Mesothelial cell of epicardium (in vitro differentiated cells): ENCODE results near the gene CDH4. TPM values are rescaled to one million over a fixed set of nuclear protein-coding genes. Genes with fewer than 3 reads are reported as not detected.

Source experiments
- DNase-seq, 2 experiments: peaks; one replicate each; pipeline ENCODE4 v3.0.0; 2021; ENCODE audit warnings: low spot score in 2 of 2; ENCODE audit not compliant: unreplicated experiment in 2 of 2
- H3K27ac Mint-ChIP-seq: 2 replicates; pipeline ENCODE4 v1.8.0; 2021; ENCODE audit warnings: mixed read lengths
- H3K27me3 Mint-ChIP-seq: 2 replicates; pipeline ENCODE4 v1.8.0; 2021; ENCODE audit warnings: low read depth, mixed read lengths
- H3K36me3 Mint-ChIP-seq: 2 replicates; pipeline ENCODE4 v1.8.0; 2021; ENCODE audit warnings: mixed read lengths
- H3K4me1 Mint-ChIP-seq: 2 replicates; pipeline ENCODE4 v1.8.0; 2021; ENCODE audit warnings: mixed read lengths
- H3K4me3 Mint-ChIP-seq: 2 replicates; pipeline ENCODE4 v1.8.0; 2021; ENCODE audit warnings: mild to moderate bottlenecking, moderate library complexity, mixed read lengths
- H3K9me3 Mint-ChIP-seq: 2 replicates; pipeline ENCODE4 v1.8.0; 2021; ENCODE audit warnings: mixed read lengths
- total RNA-seq: library from RNA; stranded (reverse); gene quantifications from 3 replicates; pipeline ENCODE4 v1.2.1, GENCODE V29; 2021
- TF ChIP-seq, protein P1 (sequence below): fragments of 200-600 bp; sonication (generic); IDR thresholded peaks from one replicate; pipeline ENCODE4 v1.5.0; 2021; ENCODE audit warnings: antibody characterized with exemption; ENCODE audit not compliant: unreplicated experiment

CDH4 gene
- total RNA-seq, 1 donor from 2014 or later = 1.1 TPM

- Mint-ChIP-seq H3K27ac (no peak overlapping the region), H3K9me3 (no peaks in the 10 kb centered on the region), H3K27me3 (peaks cover 33% of the 10 kb centered on the region), H3K36me3 (no peaks in the 10 kb centered on the region), H3K4me1 (no peaks in the 10 kb centered on the region), H3K4me3 (no peak overlapping the region)
- TF ChIP-seq, protein P1, sequence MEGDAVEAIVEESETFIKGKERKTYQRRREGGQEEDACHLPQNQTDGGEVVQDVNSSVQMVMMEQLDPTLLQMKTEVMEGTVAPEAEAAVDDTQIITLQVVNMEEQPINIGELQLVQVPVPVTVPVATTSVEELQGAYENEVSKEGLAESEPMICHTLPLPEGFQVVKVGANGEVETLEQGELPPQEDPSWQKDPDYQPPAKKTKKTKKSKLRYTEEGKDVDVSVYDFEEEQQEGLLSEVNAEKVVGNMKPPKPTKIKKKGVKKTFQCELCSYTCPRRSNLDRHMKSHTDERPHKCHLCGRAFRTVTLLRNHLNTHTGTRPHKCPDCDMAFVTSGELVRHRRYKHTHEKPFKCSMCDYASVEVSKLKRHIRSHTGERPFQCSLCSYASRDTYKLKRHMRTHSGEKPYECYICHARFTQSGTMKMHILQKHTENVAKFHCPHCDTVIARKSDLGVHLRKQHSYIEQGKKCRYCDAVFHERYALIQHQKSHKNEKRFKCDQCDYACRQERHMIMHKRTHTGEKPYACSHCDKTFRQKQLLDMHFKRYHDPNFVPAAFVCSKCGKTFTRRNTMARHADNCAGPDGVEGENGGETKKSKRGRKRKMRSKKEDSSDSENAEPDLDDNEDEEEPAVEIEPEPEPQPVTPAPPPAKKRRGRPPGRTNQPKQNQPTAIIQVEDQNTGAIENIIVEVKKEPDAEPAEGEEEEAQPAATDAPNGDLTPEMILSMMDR = no peak
- no peak for DNase-seq
These were observed 630.9 kb downstream of the CDH4 start for GRCh38 chr20:61882716-61883615.

DNA sequence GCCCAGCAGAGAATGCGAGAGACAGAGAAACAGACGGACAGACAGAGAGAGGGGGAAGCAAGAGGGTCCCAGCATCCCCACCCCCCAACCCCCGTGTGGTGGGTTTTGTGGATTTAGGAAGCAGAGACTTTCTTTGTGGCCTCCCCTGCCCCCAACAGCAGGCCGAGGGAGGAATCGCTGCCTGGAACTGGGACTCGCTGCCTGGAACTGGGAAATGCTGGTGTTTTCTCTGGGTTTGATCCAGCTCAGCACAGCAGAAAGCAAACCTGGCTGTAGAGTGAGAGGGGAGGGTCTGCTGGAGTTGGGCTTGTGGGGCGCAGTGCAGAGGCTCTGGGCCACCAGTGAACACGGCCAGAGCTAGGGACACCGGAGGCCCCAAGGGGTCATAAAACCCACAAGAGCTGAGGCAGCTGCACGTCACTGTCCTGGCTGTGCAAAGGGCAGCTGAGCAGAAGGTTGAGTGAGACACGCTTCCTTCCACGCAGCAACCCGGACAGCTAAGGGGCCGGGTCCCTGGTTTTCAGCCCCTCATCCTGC lies 631.9 kb downstream of the CDH4 start:
- TF ChIP-seq, protein P1 = no peak
- Mint-ChIP-seq H3K27ac (no peak overlapping the region), H3K9me3 (no peaks in the 10 kb centered on the region), H3K4me3 (no peak overlapping the region), H3K27me3 (peaks cover 33% of the 10 kb centered on the region), H3K36me3 (no peaks in the 10 kb centered on the region), H3K4me1 (no peaks in the 10 kb centered on the region)
- DNase-seq = no peak

DNA sequence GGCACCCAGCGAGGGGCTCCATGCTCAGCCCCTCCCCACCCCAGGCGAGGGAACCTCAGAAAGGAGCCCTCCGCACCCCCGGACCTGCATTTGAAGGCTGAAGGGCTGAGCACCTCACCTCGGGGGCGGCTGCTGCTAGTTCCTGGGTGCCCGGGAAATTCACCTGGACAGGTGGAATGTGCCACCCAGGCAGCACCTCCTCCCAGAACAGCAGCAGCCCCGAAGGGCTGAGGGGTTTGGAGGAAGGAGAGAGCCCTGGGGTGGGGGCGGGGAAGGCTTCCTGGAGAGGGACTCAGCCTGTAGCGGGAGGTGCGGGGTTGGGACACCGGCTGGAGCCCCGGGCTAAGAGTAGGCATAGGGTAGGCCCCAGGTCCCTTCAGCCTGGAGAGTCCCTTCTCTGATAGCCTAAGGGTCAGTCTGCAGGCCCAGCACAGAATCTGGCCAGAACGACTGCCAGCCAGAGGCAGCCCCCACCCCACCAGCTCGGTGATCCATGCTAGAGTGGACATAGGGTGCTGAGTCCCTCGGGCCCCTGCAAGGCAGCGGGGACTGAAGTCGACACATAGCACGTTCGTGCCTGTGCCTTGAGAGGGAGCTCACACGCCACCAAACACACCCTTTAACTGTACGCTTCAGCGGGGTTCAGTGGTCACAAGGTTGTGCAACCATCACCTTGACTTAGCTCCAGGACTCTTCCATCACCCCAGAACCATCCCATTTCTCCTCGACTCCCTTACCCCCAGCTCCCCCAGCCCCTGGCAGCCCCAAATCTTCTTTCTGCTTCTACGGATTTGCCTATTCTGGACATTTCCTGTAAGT lies 632.7 kb downstream of the CDH4 start:
- TF ChIP-seq, protein P1 = no peak
- Mint-ChIP-seq H3K36me3 (no peaks in the 10 kb centered on the region), H3K4me3 (no peak overlapping the region), H3K27ac (no peak overlapping the region), H3K4me1 (no peaks in the 10 kb centered on the region), H3K27me3 (peaks cover 30% of the 10 kb centered on the region), H3K9me3 (peaks cover 7% of the 10 kb centered on the region)
- no peak for DNase-seq

DNA sequence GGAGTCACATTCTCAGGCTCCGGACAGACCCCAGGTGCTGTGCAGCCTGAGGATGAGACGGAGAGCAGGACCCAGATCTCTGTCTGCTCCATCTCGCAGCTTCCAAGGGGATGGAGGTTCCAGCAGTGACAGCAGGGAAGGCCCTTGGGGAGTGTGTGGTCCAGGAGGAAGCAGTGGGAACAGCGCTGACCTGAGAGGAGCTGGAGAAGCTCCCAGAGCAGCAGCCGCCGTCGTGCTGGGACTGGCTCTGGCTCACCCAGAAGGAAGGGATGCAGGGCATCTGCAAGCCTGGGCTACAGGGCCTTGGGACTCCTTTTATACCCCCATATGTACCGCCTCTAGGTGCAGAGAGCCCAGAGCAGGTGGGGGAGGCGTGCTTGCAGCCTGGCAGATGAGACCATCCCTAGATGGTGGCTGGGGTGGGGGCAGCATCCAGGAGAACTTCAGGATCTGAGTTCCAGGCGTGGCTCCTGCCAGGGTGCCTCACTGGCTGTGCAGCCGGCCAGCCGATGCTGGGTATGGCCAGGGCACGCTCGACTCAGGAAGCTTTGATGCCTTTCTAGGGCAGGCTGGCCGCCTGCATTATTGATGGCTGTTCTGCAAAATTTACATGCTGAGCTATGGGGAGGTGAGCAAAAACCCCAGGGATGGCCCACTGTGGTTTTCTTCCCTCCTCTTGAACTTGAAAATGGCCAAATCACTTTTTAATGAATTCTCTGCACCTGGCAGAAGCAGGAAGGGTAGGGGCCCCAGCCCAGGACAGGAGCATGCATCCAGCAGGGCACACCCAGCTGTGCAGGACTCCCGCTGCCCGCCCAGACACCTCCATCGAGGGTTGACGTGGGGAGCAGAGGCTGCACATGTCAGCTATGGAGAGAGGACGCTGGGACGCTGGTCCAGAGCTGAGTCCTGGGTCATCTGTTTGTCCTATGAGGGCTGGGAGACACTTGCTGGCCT lies 634.0 kb downstream of the CDH4 start:
- Mint-ChIP-seq H3K27me3 (peaks cover 32% of the 10 kb centered on the region), H3K36me3 (no peaks in the 10 kb centered on the region), H3K4me3 (no peak overlapping the region), H3K4me1 (no peaks in the 10 kb centered on the region), H3K27ac (no peak overlapping the region), H3K9me3 (peaks cover 19% of the 10 kb centered on the region)
- TF ChIP-seq, protein P1 = no peak
- DNase-seq = no peak
